Smooth muscle cell (in vitro differentiated cells): Measurements from ENCODE around the gene TRPM4. TPM values are rescaled to one million over a fixed set of nuclear protein-coding genes. Genes with fewer than 3 reads are reported as not detected.

Experiments used
- DNase-seq: peaks from one replicate; lab custom pipeline; 2025; ENCODE audit not compliant: unreplicated experiment; lab: John Stamatoyannopoulos, UW
- H2AFZ ChIP-seq: fragments of 200-600 bp; sonication (generic); 2 replicates; pipeline ENCODE4 v1.6.0; 2016; ENCODE audit warnings: antibody characterized with exemption, low read depth, mild to moderate bottlenecking
- H3F3A ChIP-seq: fragments of 200-600 bp; sonication (generic); 2 replicates; pipeline ENCODE4 v1.6.0; 2017; ENCODE audit warnings: antibody characterized with exemption, low read depth
- H3K27ac ChIP-seq: fragments of 200-600 bp; sonication (generic); 2 replicates; pipeline ENCODE4 v1.5.1; 2016; ENCODE audit warnings: low read depth, mild to moderate bottlenecking
- H3K27me3 ChIP-seq: fragments of 200-600 bp; sonication (generic); 2 replicates; pipeline ENCODE4 v1.6.1; 2016; ENCODE audit warnings: low read depth, mild to moderate bottlenecking
- H3K36me3 ChIP-seq: fragments of 200-600 bp; sonication (generic); 2 replicates; pipeline ENCODE4 v1.5.1; 2016; ENCODE audit warnings: low read depth
- H3K4me1 ChIP-seq: fragments of 200-600 bp; sonication (generic); 2 replicates; pipeline ENCODE4 v1.5.1; 2016; ENCODE audit warnings: low read depth
- H3K4me2 ChIP-seq: fragments of 200-600 bp; sonication (generic); 2 replicates; pipeline ENCODE4 v1.6.0; 2016; ENCODE audit warnings: mild to moderate bottlenecking
- H3K4me3 ChIP-seq: fragments of 200-600 bp; sonication (generic); 2 replicates; pipeline ENCODE4 v1.5.1; 2016; ENCODE audit warnings: mild to moderate bottlenecking
- H3K79me2 ChIP-seq: fragments of 200-600 bp; sonication (generic); 2 replicates; pipeline ENCODE4 v1.6.0; 2016; ENCODE audit warnings: low read depth, mild to moderate bottlenecking
- H3K9ac ChIP-seq: fragments of 200-600 bp; sonication (generic); 2 replicates; pipeline ENCODE4 v1.6.0; 2016; ENCODE audit warnings: low read depth
- H3K9me3 ChIP-seq: fragments of 200-600 bp; sonication (generic); replicated peaks from 2 replicates; pipeline ENCODE4 v1.5.1; 2016; ENCODE audit warnings: low read depth
- H4K20me1 ChIP-seq: fragments of 200-600 bp; sonication (generic); 2 replicates; pipeline ENCODE4 v1.6.0; 2016; ENCODE audit warnings: low read depth
- CTCF ChIP-seq: fragments of 200-600 bp; sonication (generic); IDR thresholded peaks from 2 replicates; pipeline ENCODE4 v1.5.1; 2017; ENCODE audit warnings: borderline replicate concordance, mild to moderate bottlenecking, antibody characterized with exemption; ENCODE audit not compliant: insufficient read depth, poor library complexity, severe bottlenecking
- WGBS: methylation state at CpG from one replicate; pipeline ENCODE4 v1.1.7; 2016; ENCODE audit warnings: low lambda C conversion rate; 5-methylcytosine and 5-hydroxymethylcytosine counted together
- polyA plus RNA-seq: library from polyadenylated mRNA; unstranded; fragments of >200 nt; fragmentation: Nextera tagmentation; extraction: Ambion mirVana; gene quantifications from 2 replicates; pipeline ENCODE4 v1.2.1, GENCODE V29; 2016
- total RNA-seq: library from RNA; depleted of rRNA; stranded (reverse); fragments of >200 nt; gene quantifications from 2 replicates; pipeline ENCODE4 v1.2.3, GENCODE V29; 2014

TRPM4 gene
- total and polyA plus RNA-seq, 2 experiments from 2014 or later, result 27.7 to 32.1 TPM

GRCh38 chr19:49148784-49149651 is 8.6 kb upstream of the TRPM4 start:
- H3K4me3 ChIP-seq, result peak overlapping the region; percentile 64
- peaks cover 14% of the 10 kb centered on the region for H3K4me1 ChIP-seq
- H3K9ac ChIP-seq, result no peak overlapping the region
- no peaks in the 10 kb centered on the region for H3K36me3 ChIP-seq
- no peak overlapping the region for H2AFZ ChIP-seq
- H3K9me3 ChIP-seq, result no peaks in the 10 kb centered on the region
- peaks cover 12% of the 10 kb centered on the region for H3F3A ChIP-seq
- 2% methylated on average over 45 of the region's 49 CpGs for WGBS
- no peaks in the 10 kb centered on the region for H3K79me2 ChIP-seq
- no peak for TF ChIP-seq CTCF
- H3K4me2 ChIP-seq, result peak overlapping the region; percentile 93
- H3K27ac ChIP-seq, result no peak overlapping the region
- no peaks in the 10 kb centered on the region for H4K20me1 ChIP-seq
- DNase-seq, result peak; percentile 99
- H3K27me3 ChIP-seq, result no peaks in the 10 kb centered on the region

DNA sequence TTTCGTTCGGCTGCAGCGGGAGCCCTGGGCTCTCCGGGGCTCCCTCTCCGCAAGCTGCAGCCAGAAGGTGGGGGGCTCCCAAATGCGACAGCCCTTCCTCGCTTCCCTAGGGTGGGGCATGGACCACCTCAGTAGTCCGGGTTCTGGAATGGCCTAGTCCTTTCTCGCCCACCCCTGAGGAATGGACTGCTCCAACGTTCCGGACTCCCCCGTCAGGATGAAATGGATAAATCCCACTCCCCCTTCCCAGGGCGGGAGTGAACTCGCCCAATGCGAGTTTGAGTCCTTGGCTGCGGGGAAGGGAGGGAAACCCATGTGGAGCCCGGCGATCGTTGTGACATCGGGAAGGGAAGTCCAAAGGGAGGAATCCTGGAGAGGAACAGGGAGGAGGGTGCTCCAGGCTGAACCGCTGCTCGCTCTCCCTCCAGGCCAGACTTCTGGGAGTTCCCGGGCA is 7.9 kb upstream of the TRPM4 start:
- H3K27me3 ChIP-seq, result no peaks in the 10 kb centered on the region
- peaks cover 12% of the 10 kb centered on the region for H3F3A ChIP-seq
- peak; percentile 71 for DNase-seq
- H3K9ac ChIP-seq, result peak overlapping the region; percentile 64
- H3K79me2 ChIP-seq, result no peaks in the 10 kb centered on the region
- no peaks in the 10 kb centered on the region for H3K9me3 ChIP-seq
- H3K4me2 ChIP-seq, result peak overlapping the region; percentile 93
- peak overlapping the region; percentile 64 for H3K4me3 ChIP-seq
- 2% methylated on average over 23 of the region's 23 CpGs for WGBS
- H3K4me1 ChIP-seq, result peaks cover 14% of the 10 kb centered on the region
- no peaks in the 10 kb centered on the region for H4K20me1 ChIP-seq
- no peak for TF ChIP-seq CTCF
- H3K27ac ChIP-seq, result peak overlapping the region; percentile 21
- no peaks in the 10 kb centered on the region for H3K36me3 ChIP-seq
- peak overlapping the region; percentile 79 for H2AFZ ChIP-seq

DNA sequence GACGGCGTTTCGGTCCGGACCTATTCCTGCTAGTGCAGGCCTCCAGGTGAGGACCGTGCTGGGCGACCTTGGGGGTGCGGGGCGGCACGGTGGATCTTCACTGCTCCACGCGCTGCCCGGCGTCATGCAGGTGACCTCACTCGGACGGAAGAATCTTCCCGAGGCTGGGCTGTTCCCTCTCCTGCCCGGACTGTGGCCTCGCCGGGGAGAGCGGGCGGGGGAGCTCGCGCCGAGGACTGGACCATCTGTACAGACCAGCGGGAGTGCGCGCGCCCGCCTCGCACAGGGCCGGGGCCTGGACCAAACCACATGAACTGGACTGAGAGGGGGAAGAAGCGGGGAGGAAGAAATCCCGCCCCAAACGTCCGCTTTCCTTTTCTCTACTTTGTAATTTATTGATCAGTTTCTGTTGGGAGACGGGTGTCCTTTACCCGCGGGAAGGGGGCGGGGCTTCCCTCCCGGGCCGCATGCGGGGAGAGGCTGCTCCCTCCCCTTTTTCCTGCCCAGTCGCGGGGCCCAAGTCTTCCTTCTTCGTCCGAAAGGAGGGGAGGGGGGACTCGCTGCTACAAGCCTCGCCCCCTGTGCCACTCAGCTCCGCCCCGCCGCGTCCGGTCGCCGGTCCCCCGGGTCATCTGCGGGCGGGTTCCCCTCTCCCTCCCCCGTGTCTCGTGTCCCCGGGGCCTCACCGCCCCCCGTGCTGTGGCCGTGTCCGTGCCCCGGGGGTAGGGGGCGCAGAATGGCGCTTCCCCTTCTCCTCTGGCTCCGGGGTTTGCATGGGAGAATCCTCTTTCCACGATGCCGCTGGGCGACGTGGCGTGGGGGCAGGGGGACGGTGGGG is 7.3 kb upstream of the TRPM4 start:
- WGBS, result under 1% methylated on average over 47 of the region's 75 CpGs
- H3K4me1 ChIP-seq, result peaks cover 14% of the 10 kb centered on the region
- H3K9me3 ChIP-seq, result no peaks in the 10 kb centered on the region
- no peaks in the 10 kb centered on the region for H3K27me3 ChIP-seq
- peak overlapping the region; percentile 79 for H2AFZ ChIP-seq
- TF ChIP-seq CTCF, result no peak
- H3F3A ChIP-seq, result peaks cover 12% of the 10 kb centered on the region
- H4K20me1 ChIP-seq, result no peaks in the 10 kb centered on the region
- H3K4me2 ChIP-seq, result peak overlapping the region; percentile 93
- no peaks in the 10 kb centered on the region for H3K36me3 ChIP-seq
- peak overlapping the region; percentile 64 for H3K4me3 ChIP-seq
- DNase-seq, result peak; percentile 93
- H3K9ac ChIP-seq, result peak overlapping the region; percentile 64
- peak overlapping the region; percentile 21 for H3K27ac ChIP-seq
- H3K79me2 ChIP-seq, result no peaks in the 10 kb centered on the region
